Measurements from ENCODE around the gene EGFR.
"Not testable (repeated sequence)": the region's sequence is repeated elsewhere in the genome, so short reads cannot be mapped to it uniquely, and the experiment has no call there.

EGFR gene

DNA sequence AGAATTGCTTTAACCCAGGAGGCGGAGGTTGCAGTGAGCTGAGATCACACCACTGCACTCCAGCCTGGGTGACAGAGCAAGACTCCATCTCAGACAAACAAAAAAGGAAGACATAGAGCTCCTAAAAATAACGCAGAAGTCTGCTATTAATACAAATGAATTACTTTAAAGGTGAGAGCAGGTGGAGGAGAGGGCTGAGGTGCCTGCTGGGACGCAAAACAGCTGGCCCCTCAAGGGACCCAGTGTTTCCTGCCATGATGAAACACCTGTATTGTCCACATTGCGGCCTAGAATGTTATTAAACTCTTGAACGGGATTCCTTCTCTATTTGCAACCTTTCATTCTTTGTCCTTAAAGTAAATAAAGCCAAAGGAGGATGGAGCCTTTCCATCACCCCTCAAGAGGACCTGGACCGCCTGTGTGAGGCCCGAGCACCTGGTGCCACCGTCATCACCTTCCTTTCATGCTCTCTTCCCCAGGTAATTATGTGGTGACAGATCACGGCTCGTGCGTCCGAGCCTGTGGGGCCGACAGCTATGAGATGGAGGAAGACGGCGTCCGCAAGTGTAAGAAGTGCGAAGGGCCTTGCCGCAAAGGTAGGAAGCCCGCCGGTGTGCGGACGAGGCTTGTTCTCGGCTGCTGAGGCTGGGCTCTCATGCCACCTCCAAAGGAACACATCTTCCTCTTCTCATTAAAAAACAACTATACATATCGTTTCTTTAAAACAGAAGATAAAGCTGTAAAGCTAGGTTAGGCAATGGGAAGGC lies 136.7 kb downstream of the EGFR start:
- no peak for DNase-seq

DNA sequence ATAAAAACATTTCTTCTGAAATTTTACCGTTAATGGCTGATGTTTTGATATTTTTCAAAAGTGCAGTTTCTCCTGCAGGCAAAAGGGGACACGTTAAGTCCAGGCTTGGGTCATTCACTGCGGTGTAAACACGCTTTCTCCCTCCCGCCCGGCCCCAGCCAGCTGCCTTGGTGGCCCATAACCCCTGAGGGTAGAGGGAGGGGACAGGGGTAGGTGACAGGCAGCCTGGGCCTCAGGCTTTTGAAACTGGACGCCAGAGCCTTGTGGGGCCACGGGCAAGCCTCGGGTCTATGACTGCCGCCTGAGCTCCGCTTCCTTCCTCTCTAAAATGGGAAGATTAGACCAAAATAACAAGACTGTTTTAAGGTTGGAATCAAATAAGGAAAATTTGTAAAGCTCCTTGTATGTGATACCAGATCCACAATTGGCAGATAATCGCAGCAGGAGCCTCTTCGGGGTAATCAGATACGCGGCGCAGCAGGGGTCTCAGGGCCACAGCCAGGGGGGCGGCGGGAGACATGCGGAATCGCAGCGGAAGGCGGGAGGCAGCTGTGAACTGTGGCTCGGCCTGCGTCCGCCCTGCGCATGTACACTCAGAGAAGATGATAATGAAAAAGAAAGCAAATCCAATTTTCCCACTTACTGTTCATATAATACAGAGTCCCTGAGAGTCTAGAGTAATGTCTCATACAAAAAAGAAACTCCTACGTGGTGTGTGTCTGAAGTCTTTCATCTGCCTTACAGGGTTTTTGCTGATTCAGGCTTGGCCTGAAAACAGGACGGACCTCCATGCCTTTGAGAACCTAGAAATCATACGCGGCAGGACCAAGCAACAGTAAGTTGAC lies 138.3 kb downstream of the EGFR start:
- DNase-seq, result no peak

DNA sequence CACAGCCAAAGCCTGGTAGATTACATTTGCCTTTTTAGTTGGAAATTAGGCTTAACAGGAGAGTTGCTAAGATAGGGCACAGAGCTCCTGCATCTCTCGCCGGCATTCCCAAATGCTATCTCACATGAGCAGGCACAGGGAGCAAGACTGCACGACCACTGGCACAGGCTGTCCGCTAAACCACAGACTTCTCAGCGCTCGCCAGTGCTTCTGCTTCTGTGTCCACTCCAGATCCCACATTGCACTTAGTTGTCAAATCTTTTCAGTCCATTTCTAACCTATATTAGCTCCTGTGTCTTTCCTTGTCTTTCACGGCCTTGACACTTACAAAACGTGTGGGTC lies 138.9 kb downstream of the EGFR start:
- DNase-seq, result no peak

DNA sequence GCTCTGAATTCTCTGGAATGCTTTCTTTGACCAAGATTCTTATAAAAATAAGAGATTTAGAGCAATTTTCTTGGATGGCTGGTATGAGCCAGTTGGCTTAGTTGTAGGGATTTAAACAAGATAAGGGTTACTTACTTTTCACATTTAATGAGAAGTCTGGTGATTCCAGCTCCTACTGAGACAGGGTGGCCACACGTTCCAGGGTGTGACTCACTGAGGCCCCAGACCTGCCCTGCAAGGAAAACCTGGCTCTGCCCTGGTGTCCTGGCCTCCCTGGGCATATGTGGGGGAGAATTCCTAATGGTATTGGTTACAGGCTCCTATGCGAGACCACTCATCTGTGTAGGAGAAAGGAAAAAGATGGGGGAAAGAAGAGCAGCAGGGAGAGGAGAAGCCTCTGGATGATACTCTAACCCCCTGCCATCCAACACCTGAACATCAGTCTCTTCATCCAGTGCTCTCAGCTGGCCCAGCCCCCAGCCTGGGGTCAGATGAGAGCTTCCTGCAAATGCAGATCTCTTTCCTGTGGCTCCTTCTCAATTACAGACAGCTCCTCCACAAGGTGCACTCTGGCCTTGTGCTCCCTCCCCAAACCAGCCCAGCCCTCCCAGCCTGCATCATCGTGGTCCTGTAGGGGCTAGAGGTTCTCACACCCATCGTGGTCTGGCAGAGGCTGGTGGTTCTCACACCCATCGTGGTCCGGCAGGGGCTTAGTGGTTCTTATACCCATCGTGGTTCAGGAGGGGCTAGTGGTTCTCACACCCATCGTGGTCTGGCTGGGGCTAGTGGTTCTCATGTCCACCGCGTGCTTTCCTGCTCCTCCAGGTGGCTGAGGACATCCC lies 139.9 kb downstream of the EGFR start:
- no peak for DNase-seq

DNA sequence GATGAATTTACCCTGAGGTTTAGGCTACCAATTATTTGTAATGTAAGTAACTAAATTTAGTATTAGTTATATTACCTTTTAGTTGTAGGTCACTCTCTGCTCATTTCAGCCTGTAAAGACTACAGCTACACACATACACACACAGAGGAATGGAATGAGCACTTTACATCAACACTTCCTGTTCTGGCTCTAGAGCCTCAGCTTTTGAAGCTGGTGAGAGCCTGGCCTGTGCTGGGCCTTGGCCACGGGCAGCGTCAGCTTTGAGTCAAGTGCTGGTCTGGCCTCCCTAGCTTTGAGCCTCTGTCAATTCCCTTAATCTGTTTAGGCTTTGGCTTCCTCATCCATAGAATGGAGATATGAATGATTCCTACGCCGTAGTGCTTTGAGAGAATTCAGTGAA lies 141.7 kb downstream of the EGFR start:
- no peak for DNase-seq

DNA sequence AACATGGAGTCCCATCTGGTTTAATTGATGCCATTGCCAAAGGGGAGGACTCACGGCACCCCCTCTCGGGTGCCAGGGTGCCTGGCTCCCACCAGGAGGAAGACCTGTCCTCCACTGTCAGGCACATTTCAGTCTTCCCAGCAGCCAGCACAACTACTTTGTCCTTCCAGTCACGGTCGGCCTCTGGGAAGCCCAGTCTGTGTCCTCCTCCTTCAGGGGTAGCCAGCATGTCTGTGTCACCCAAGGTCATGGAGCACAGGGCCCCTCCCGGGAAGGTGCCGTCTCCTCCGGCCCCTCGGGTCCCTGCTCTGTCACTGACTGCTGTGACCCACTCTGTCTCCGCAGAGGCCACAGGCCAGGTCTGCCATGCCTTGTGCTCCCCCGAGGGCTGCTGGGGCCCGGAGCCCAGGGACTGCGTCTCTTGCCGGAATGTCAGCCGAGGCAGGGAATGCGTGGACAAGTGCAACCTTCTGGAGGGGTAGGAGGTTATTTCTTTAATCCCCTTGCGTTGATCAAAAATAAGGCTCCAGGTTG lies 142.4 kb downstream of the EGFR start:
- no peak for DNase-seq

DNA sequence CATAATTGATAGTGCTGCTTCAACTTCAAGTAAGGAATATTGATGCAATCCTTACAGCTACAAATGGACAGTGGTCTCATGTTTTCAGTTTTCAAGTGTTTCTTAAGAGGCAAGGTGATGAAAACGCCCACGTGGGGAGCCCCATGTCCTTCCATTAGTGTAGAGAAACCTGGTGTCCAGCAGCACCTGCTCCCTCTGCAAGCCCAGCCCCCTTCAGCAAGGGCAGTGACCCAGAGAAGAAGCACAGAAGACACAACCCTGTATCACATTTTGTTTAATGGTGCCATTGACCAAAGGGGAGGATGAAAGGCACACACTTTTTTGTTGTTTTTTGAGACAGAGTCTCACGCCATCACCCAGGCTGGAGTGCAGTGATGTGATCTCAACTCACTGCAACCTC lies 143.7 kb downstream of the EGFR start:
- no peak for DNase-seq

DNA sequence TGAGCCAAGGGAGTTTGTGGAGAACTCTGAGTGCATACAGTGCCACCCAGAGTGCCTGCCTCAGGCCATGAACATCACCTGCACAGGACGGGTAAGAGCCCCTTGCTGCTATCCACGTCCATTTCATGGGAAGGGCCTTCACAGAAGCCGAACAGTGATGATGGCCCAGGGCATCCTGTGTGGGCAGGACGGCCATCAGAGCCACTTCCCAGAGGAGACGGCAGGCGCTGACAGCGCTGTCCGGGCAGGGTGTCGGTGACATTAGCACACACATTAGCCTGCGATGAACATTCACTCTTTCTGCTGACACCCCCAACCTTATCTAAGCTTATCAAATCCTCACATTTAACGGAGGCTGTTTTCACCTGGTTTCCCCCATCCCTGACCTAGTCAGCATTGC lies 144.9 kb downstream of the EGFR start:
- no peak for DNase-seq

DNA sequence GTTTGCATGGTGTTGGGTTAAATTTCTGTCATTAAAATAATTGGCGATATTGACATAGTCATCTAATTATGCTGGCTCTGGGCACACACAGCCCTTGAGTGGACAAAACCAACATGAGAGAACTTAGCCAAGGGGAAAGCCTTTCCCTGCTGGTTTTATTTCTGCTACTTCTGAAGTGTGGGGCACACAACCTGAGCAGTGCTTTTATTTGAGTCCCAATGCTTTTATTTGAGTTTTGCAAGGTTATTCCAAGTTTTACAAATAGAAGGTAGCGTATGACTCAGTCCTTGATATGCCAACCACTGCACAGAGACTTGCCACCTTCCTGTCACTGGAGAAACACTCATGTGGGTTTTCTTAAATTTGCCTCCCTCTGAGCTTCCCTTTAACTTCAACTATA lies 145.7 kb downstream of the EGFR start:
- DNase-seq, result no peak

DNA sequence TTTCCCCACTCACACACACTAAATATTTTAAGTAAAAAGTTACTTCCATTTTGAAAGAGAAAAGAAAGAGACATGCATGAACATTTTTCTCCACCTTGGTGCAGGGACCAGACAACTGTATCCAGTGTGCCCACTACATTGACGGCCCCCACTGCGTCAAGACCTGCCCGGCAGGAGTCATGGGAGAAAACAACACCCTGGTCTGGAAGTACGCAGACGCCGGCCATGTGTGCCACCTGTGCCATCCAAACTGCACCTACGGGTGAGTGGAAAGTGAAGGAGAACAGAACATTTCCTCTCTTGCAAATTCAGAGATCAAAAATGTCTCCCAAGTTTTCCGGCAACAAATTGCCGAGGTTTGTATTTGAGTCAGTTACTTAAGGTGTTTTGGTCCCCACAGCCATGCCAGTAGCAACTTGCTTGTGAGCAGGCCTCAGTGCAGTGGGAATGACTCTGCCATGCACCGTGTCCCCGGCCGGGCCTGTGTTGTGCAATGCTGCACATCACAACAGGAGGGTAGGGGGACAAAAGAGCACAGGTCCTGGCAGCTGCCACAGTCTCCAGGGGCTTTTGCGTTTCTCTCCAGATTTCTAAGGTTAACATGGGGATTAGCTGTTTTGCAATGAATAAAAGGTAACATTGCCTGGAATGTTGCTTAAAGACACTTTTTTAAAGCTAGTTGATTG lies 146.5 kb downstream of the EGFR start:
- no peak for DNase-seq

DNA sequence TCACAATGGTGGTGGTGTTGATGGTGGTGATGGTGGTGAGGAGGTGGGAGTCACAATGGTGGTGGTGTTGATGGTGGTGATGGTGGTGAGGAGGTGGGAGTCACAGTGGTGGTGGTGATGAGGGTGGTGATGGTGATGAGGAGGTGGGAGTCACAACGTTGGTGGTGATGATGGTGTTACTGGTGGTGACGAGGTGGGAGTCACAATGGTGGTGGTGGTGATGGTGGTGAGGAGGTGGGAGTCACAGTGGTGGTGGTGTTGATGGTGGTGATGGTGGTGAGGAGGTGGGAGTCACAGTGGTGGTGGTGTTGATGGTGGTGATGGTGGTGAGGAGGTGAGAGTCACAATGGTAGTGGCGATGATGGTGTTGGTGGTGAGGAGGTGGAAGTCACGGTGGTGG lies 148.5 kb downstream of the EGFR start:
- DNase-seq, result not testable (repeated sequence)

DNA sequence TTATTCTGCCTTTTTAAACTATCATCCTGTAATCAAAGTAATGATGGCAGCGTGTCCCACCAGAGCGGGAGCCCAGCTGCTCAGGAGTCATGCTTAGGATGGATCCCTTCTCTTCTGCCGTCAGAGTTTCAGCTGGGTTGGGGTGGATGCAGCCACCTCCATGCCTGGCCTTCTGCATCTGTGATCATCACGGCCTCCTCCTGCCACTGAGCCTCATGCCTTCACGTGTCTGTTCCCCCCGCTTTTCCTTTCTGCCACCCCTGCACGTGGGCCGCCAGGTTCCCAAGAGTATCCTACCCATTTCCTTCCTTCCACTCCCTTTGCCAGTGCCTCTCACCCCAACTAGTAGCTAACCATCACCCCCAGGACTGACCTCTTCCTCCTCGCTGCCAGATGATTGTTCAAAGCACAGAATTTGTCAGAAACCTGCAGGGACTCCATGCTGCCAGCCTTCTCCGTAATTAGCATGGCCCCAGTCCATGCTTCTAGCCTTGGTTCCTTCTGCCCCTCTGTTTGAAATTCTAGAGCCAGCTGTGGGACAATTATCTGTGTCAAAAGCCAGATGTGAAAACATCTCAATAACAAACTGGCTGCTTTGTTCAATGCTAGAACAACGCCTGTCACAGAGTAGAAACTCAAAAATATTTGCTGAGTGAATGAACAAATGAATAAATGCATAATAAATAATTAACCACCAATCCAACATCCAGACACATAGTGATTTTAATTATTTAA lies 151.7 kb downstream of the EGFR start:
- no peak for DNase-seq

DNA sequence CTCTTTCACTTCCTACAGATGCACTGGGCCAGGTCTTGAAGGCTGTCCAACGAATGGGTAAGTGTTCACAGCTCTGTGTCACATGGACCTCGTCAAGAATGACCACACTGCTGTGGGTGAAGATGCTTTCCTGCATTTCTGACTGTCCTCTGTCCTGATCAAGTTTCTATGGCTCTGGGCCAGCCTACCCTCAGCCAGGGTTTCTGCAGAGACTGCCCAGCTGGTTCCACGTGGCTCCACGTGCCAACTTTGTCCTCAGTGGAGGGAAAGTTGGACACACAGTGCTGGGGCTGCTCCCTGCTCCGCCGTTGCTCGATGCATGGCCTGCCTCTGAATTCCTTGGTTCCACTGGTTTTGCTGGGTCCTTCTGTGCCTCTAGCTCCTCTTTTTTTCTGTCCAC lies 152.3 kb downstream of the EGFR start:
- DNase-seq, result no peak

DNA sequence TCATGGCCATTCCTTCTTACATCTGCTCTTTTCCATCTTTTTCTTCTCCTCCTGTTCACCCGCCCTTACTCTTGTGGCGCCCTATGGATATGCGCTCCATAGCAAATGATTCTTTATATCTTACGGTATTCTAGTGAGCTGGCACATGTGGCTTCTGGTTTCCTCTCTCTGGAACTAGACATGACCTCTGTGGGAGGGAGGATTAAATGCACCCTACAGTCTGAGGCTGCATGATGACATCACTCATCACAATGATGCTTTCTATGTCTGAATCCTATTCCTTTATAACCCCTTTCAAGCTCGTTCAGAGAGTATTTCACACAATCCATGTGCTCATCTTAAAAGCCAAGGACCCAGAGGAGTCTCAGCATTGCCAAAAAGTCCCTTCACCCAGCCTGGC lies 153.3 kb downstream of the EGFR start:
- no peak for DNase-seq

DNA sequence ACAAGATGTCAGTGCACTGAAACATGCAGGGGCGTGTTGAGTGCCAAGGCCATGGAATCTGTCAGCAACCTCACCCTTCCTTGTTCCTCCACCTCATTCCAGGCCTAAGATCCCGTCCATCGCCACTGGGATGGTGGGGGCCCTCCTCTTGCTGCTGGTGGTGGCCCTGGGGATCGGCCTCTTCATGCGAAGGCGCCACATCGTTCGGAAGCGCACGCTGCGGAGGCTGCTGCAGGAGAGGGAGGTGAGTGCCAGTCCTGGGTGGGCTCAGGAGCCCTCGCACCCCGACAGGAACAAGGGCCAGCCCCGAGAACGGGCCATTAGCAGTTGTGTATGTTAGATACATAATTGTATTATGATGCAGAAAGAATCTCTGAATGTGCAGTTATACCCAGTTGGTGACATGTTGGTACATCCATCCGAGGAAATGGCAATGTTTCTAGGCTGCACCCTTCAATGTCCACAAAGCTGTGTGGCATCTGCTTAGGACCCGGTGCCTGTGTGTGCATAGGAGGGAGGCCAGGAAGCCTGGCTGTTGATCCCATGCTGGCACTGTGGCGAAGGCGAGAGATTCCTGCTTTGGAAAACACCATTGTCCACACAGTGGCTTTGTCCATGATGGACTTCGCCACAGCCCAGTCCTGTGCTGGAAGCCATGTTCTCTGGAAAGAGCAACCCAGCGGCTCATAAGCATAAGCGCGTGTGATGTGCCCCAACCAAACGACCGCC lies 154.2 kb downstream of the EGFR start:
- no peak for DNase-seq

DNA sequence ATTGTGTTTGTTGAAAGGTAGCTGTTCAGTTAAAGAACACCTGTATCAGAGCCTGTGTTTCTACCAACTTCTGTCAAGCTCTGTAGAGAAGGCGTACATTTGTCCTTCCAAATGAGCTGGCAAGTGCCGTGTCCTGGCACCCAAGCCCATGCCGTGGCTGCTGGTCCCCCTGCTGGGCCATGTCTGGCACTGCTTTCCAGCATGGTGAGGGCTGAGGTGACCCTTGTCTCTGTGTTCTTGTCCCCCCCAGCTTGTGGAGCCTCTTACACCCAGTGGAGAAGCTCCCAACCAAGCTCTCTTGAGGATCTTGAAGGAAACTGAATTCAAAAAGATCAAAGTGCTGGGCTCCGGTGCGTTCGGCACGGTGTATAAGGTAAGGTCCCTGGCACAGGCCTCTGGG lies 154.9 kb downstream of the EGFR start:
- DNase-seq, result no peak

DNA sequence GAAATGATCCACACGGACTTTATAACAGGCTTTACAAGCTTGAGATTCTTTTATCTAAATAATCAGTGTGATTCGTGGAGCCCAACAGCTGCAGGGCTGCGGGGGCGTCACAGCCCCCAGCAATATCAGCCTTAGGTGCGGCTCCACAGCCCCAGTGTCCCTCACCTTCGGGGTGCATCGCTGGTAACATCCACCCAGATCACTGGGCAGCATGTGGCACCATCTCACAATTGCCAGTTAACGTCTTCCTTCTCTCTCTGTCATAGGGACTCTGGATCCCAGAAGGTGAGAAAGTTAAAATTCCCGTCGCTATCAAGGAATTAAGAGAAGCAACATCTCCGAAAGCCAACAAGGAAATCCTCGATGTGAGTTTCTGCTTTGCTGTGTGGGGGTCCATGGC lies 155.6 kb downstream of the EGFR start:
- no peak for DNase-seq

DNA sequence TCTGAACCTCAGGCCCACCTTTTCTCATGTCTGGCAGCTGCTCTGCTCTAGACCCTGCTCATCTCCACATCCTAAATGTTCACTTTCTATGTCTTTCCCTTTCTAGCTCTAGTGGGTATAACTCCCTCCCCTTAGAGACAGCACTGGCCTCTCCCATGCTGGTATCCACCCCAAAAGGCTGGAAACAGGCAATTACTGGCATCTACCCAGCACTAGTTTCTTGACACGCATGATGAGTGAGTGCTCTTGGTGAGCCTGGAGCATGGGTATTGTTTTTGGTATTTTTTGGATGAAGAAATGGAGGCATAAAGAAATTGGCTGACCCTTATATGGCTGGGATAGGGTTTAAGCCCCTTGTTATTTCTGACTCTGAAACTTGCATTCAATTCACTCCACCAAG lies 156.0 kb downstream of the EGFR start:
- DNase-seq, result no peak

DNA sequence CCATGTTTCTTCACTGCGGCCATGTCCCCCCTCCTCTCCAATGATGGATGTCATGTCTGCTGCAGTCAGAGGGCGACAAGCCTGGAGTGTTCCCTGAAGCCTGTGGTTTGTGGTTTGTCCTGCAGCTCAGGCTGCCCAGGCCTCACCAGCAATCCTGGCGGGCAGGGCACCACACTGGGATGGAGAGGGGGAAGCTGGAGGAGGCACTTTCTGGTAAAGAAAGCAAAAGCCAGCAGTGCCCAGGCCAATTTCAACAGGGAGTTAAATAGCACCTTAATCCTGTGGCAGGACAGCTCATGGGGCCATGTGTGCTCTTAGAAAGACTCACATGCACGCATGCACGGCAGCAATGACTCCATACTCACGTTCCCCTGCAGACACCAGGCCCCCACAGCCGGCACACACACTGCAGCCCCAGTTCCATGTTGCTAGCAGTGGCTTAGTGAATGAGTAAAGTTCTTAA lies 158.3 kb downstream of the EGFR start:
- DNase-seq, result no peak

DNA sequence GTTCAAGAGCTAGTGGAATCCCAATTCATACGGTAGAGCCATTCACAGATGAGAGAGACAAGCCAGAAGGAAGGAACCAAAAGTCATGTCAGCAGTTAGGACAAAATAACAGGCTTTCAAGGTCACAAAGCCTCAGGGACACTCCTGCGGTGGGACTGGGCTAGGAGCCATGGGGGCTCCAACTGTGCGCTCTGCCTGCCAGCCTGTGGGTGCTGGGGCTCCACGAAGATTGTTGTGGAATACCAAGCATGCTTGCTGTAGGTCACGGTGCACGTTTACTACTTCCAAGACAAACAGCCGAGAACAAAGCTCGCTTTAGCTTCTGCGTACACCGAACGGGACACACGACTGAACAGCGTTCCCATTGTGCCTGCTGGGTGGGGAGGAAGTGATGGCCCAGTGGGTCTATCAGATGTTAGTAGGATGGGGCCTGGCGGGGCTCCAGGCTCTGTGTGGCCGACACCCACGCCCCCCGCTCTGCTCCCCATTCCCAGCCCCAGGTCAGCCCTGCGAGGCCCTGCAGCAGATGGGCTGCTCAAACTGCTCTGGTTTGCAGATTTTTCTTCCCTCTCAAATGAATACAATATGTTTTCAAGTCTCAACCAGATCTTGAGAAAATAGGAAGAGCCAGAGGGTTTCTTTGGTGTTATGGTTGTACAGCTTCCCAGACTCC lies 158.9 kb downstream of the EGFR start:
- peak; percentile 75 for DNase-seq

Measured in right forelimb (tissue), 1 donor.